ENCODE results near the gene HCN4. TPM values are rescaled to one million over a fixed set of nuclear protein-coding genes. Genes with fewer than 3 reads are reported as not detected.

Gene HCN4
- total and polyA plus RNA-seq, 3 donors from 2014 or later, result 9.1 to 17.6 (median 12.6) TPM

- TF ChIP-seq CTCF (IDR thresholded peaks at IDR 0.05), result no peak
- no peaks in the 10 kb centered on the region for H3K27me3 ChIP-seq
- intact Hi-C loops (cut with DNase I; ENCODE audit: low total_unique reads), result no loop called here
- H3K4me1 ChIP-seq, result no peaks in the 10 kb centered on the region
- no peak for DNase-seq
- no peaks in the 10 kb centered on the region for H3K36me3 ChIP-seq (ENCODE audit: low read depth, missing control alignments)
- no peak overlapping the region for H3K27ac ChIP-seq
- H3K9me3 ChIP-seq, result no peaks in the 10 kb centered on the region
- no peak overlapping the region for H3K4me3 ChIP-seq
- WGBS, 2 donors, result 84 to 89% methylated on average over 9 of the region's 9 CpGs
These were observed 72.0 kb downstream of the HCN4 start for GRCh38 chr15:73296609-73297353.

GRCh38 chr15:73295630-73296286, 73.0 kb downstream of the HCN4 start:
- Histone ChIP-seq H3K9me3 (no peaks in the 10 kb centered on the region), H3K4me1 (no peaks in the 10 kb centered on the region), H3K4me3 (no peak overlapping the region), H3K27ac (no peak overlapping the region), H3K36me3 (ENCODE audit: low read depth, missing control alignments) (no peaks in the 10 kb centered on the region), H3K27me3 (no peaks in the 10 kb centered on the region)
- TF ChIP-seq CTCF (IDR thresholded peaks at IDR 0.05), result no peak
- TF ChIP-seq POLR2A (IDR thresholded peaks at IDR 0.05), result no peak
- WGBS, 2 donors, result 78 to 83% methylated on average over 5 to 6 of the region's 6 CpGs
- intact Hi-C loops (cut with DNase I; ENCODE audit: low total_unique reads), result no loop called here
- no peak for DNase-seq

- no peak for DNase-seq
- H3K4me3 ChIP-seq, result no peak overlapping the region
- no peak overlapping the region for H3K27ac ChIP-seq
- intact Hi-C loops (cut with DNase I; ENCODE audit: low total_unique reads), result no loop called here
- no peaks in the 10 kb centered on the region for H3K9me3 ChIP-seq
- WGBS, 2 donors, result 86 to 88% methylated on average over 4 of the region's 4 CpGs
- H3K27me3 ChIP-seq, result no peaks in the 10 kb centered on the region
- TF ChIP-seq CTCF (IDR thresholded peaks at IDR 0.05), result no peak
- no peak for TF ChIP-seq POLR2A (IDR thresholded peaks at IDR 0.05)
- no peaks in the 10 kb centered on the region for H3K4me1 ChIP-seq
- no peaks in the 10 kb centered on the region for H3K36me3 ChIP-seq (ENCODE audit: low read depth, missing control alignments)
These were observed 75.0 kb downstream of the HCN4 start for GRCh38 chr15:73293773-73294172.

- TF ChIP-seq POLR2A (IDR thresholded peaks at IDR 0.05) (no peak), CTCF (IDR thresholded peaks at IDR 0.05) (no peak)
- no peak for DNase-seq
- 95 to 100% methylated on average over 1 of the region's 1 CpG for WGBS, 2 donors
- Histone ChIP-seq H3K4me3 (no peak overlapping the region), H3K9me3 (no peaks in the 10 kb centered on the region), H3K27ac (no peak overlapping the region), H3K36me3 (ENCODE audit: low read depth, missing control alignments) (no peaks in the 10 kb centered on the region), H3K27me3 (no peaks in the 10 kb centered on the region), H3K4me1 (no peaks in the 10 kb centered on the region)
- intact Hi-C loops (cut with DNase I; ENCODE audit: low total_unique reads), result no loop called here
These were observed 77.3 kb downstream of the HCN4 start for GRCh38 chr15:73291441-73291840.
